NB4 (cell line): ENCODE results near the gene TBC1D14.

Experiments
- CTCF ChIP-seq: IDR thresholded peaks from one replicate; pipeline ENCODE4 v1.5.1; 2012; ENCODE audit warnings: low read depth, low read length
- POLR2A ChIP-seq: IDR thresholded peaks from 2 replicates; pipeline ENCODE4 v1.6.1; 2011; ENCODE audit warnings: mild to moderate bottlenecking; ENCODE audit not compliant: insufficient read length; ENCODE audit errors: extremely low read depth

- peak; percentile 94 for TF ChIP-seq CTCF
- TF ChIP-seq POLR2A, result no peak
These were observed 35.7 kb upstream of the TBC1D14 start for GRCh38 chr4:6873792-6874461.
